ENCODE data around the gene GPR75. TPM values are rescaled to one million over a fixed set of nuclear protein-coding genes. Genes with fewer than 3 reads are reported as not detected.

Gene GPR75
- total RNA-seq: 0.92 TPM

DNA sequence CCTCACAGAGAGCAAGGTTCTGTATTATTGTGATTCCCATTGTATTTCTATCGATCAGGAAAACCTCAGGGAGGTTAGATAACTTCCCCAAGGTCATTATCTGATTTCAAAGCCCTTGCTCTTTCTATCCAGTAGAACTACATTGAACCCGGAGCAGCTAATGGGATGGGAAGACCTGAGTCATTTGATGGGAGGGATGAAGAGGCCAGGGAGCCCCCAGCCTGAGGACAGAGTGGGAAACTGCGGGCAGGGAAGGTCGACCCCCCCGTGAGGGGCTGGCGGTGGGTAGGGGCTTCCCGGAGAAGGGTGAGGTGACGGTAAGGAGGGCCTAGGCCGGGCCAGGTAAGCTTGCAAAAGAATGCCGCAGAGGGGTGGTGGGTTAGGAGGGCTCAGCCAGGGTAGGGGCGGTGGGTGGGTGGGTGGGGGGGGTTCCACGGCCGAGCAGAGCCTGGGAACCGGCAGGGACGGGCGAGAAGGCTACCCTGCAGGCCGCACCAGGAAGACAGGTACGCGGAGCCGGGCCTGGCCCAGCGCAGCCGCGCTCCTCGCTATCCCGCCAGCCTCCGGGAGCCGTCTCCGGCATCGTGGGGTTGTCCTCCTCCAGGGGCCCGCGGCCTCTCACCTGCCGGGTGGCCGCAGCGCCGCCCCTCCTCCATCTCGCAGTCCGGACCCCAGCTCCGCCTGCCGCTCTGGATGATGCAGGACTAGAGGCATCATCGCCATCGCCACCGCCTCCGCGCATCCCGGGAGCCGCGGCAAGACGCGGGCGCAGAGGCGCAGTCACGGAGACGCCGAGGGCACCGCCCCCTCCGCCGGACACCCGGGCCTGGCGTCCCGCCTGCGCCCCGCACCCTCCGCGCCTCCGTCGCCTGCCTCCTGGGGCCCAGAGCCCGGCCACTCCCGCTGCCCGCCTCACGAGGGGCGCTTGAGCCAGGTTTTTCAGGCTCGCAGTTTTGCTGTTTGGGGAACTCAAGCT, at the start of gene GPR75:
Gene GPR75 (minus strand): TSS at position 762 of the 976 bp plus-strand sequence. CDS start 5,211 bp downstream, outside the sequence.
- DNase-seq: peak; percentile 30

- no peak for DNase-seq
These were observed 47.8 kb upstream of the GPR75 start for GRCh38 chr2:53907582-53907981.

DNA sequence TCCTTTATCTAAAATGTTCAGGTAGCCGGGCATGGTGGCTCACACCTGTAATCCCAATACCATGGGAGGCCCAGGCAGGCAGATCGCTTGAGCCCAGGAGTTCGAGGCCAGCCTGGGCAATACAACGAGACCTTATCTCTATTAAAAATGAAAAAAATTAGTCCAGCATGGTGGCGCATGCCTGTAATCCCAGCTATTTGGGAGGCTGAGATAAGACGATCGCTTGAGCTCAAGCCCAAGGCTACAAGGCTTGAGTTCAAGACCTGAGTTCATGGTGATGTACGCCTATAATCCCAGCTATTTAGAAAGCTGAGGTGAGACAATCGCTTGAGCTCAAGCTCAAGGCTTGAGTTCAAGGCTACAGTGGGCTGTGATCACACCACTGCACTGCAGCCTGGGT, 45.6 kb upstream of the GPR75 start:
- no peak for DNase-seq

DNA sequence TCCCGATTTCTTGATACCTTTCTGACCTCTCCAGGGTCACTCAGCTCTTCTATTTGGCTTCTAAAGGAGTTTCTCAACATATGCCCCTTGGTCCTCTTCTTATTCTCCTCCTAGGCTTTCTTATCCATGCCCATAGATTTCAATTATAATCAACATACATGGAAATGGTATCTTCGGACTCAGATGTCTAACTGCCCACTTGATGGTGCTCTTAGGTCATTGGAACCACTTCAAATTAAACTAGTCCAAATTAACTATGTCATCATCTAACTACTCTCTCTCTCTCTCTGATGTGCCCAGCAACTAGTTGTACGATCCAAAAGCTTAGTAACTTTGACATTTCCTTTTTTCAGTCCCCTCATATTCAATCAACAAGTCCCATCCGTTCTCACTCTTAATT, 43.2 kb upstream of the GPR75 start:
- DNase-seq: no peak

GRCh38 chr2:53901192-53901591, 41.4 kb upstream of the GPR75 start:
- no peak for DNase-seq

GRCh38 chr2:53896864-53897263, 37.1 kb upstream of the GPR75 start:
- DNase-seq: no peak

- DNase-seq: peak; percentile 49
These were observed 26.9 kb upstream of the GPR75 start for GRCh38 chr2:53886406-53887280.

DNA sequence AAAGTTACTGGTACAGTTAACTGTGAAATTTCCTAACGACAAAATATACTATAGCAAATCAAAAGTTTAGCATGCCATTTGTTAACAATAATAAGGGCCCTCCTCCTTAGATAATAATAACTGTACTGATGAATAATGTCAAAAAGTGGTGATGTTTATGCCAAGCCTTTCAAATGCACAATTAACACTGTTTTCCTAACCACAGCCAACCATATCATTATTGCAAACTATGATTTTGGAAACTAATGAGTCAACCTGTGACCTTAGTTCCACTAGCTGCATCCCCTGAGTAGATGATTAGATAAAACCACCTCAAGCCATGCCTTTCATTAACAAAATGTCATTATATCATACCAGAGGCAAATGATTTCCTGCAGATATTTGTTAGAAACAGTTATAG, 25.1 kb upstream of the GPR75 start:
- no peak for DNase-seq

GRCh38 chr2:53881986-53882385, 22.2 kb upstream of the GPR75 start:
- no peak for DNase-seq

GRCh38 chr2:53881360-53881759, 21.6 kb upstream of the GPR75 start:
- no peak for DNase-seq

DNA sequence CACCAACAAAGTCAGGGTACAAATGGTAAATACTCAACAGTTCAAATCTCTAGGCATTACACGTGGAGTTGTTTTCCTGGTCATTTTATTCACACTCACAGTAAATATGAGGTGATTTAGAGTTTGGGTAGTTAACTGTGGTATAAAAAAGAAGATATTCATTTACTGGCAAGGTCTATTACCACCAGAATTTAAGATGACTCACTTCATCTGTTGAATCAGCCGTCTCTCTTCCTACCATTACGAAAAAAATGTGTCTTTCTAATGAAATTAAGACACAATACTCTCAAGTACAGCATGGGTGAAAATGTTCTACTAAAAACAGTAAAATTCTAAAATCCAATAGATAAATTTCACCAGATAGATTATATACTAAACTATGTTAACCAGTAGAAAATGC, 21.0 kb upstream of the GPR75 start:
- DNase-seq: no peak

DNA sequence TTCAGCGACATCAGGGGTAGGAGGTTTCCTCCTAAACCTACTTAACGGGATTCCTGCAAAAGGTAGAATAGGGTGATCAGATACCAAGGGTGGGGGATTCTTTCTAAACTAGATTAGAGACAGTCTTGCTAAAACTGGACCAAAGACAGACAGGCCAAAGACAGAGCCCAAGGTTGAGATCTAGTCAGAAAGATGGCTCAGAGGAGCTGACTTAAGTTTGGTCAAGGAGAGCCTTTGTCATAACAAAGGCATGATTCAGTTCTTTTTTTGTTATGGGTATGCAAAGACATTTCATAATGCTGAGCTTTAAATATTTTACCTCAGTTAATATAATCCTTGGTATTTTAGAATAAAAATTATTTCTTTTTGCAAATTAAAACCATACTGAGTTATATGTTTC, 17.8 kb upstream of the GPR75 start:
- DNase-seq: no peak

- DNase-seq: no peak
These were observed 17.3 kb upstream of the GPR75 start for GRCh38 chr2:53877112-53877511.

DNA sequence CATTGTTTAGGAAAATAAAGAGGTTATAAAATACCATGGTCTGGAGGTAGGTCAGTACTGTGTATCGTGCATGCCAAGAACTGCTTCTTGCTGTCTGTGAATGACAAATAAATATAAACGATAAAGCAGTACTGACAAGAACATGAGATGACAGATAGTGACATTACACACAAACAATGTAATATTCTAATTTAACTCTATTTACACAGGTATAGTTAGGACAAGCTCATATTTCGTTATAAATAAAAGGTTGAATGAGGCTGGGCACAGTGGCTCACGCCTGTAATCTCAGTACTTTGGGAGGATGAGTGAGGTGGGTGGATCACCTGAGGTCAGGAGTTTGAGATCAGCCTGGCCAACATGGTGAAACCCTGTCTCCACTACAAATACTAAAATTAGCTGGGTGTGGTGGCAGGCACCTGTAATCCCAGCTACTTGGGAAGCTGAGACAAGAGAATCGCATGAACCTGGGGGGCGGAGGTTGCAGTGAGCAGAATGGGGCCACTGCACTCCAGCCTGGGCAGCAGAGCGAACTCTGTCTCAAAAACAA, 14.7 kb upstream of the GPR75 start:
- DNase-seq: no peak

- no peak for DNase-seq
These were observed 8.0 kb upstream of the GPR75 start for GRCh38 chr2:53867773-53868172.

GRCh38 chr2:53867169-53867568, 7.4 kb upstream of the GPR75 start:
- DNase-seq: no peak

DNA sequence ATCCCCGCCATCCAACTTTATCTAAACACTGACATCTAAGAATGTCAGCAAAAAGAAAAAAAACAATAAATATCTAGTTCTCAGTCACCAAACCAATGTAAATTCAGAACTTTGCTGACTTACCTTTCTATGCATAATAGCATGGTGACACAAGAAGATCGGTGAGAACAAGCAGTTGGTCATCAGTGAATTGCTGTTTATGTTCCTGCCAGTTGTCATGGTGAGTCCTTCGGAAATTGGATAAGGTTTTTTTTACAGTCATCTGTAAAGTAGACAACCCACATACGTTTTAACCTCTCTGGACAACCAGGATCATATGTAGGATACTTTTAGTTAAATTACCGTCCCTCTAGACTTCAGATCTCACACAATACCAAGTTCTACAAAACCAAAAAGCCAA, 6.2 kb upstream of the GPR75 start:
- DNase-seq: no peak

DNA sequence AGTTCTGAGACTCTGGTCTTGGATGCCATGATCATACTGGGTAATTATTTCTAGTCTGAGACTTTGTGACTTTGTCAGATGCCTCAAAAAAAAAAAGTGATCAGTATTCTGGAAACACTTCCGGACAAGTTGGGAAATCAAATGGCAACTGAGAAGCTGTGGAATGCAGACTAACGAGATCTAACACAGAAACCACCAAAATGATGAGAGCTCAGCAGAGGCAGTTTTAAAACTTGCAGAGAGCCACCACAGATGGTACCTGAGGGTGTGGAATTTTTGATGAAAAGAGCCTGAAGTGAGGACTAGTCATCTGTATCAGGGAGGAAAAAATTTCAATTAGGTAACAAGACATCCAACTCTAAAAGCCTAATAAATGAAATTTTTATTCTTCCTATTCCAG, 5.5 kb upstream of the GPR75 start:
- no peak for DNase-seq

- no peak for DNase-seq
These were observed 3.9 kb upstream of the GPR75 start for GRCh38 chr2:53863538-53864227.

GRCh38 chr2:53861824-53862223, 2.1 kb upstream of the GPR75 start:
- no peak for DNase-seq

GRCh38 chr2:53856272-53856671, 3.5 kb downstream of the GPR75 start:
- no peak for DNase-seq

- DNase-seq: no peak
These were observed 5.1 kb downstream of the GPR75 start for GRCh38 chr2:53854678-53855077.

All from tongue (tissue), 2 donors.